ENCODE results near the gene RAB3IL1.

Gene RAB3IL1

DNA sequence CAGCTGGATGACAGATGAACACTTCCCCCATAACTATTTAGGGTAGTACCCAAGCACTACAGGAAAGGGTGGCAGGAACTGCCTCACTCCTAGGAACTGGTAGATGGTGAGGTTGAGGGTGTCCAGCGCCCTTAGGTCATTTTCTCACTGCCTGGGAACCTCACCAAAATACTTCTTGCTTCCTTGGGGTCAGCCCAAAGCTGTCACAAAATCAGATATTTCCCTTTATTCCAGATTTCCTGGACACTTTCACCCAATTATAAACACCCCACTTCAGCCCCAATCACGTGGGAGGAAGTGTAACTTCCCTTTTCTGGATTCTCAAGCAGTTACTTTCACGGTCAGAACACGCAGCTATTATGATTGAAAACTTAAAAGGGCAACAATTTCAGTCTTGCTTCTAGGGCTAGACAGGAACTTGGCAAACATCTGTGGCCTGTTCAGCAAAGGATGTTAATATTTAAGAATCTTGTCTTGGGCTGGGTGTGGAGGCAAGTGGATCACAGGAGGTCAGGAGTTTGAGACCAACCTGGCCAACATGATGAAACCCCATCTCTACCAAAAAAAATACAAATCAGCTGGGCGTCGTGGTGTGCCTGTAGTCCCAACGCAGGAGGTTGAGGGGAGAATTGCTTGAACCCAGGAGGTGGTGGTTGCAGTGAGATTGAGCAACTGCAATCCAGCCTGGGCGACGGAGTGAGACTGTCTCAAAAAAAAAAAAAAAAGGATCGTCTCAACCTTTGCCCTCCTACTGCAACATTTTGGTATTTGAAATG is 46.1 kb upstream of the RAB3IL1 start:
- Histone ChIP-seq H3K79me2 (ENCODE audit: insufficient read depth, low read length) (peaks cover 20% of the 10 kb centered on the region), H3K27ac (ENCODE audit: low read length) (no peak overlapping the region), H3K9me3 (ENCODE audit: insufficient read depth, low read length, severe bottlenecking) (no peaks in the 10 kb centered on the region), H4K20me1 (ENCODE audit: insufficient read depth, low read length) (peaks cover 22% of the 10 kb centered on the region), H3K36me3 (ENCODE audit: insufficient read depth, low read length) (peaks cover 33% of the 10 kb centered on the region), H2AFZ (ENCODE audit: low read depth, low read length) (no peak overlapping the region), H3K4me1 (ENCODE audit: insufficient read depth, low read length) (peaks cover 24% of the 10 kb centered on the region), H3K4me2 (ENCODE audit: insufficient read depth, low read length) (no peak overlapping the region), H3K9ac (ENCODE audit: low read depth, low read length) (no peak overlapping the region), H3K27me3 (ENCODE audit: insufficient read depth, low read length, poor library complexity) (no peaks in the 10 kb centered on the region), H3K4me3 (ENCODE audit: low read depth in 1 of 2, low read length in 2 of 2) (no peak overlapping the region)
- ATAC-seq (ENCODE audit: insufficient read depth, low read depth) (no peak), DNase-seq (no peak)
- TF ChIP-seq, protein P1, sequence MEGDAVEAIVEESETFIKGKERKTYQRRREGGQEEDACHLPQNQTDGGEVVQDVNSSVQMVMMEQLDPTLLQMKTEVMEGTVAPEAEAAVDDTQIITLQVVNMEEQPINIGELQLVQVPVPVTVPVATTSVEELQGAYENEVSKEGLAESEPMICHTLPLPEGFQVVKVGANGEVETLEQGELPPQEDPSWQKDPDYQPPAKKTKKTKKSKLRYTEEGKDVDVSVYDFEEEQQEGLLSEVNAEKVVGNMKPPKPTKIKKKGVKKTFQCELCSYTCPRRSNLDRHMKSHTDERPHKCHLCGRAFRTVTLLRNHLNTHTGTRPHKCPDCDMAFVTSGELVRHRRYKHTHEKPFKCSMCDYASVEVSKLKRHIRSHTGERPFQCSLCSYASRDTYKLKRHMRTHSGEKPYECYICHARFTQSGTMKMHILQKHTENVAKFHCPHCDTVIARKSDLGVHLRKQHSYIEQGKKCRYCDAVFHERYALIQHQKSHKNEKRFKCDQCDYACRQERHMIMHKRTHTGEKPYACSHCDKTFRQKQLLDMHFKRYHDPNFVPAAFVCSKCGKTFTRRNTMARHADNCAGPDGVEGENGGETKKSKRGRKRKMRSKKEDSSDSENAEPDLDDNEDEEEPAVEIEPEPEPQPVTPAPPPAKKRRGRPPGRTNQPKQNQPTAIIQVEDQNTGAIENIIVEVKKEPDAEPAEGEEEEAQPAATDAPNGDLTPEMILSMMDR (IDR thresholded peaks at IDR 0.05; ENCODE audit: borderline replicate concordance, extremely low read depth, low read length, poor library complexity, severe bottlenecking), result no peak
- TF ChIP-seq EZH2 (IDR thresholded peaks at IDR 0.05; ENCODE audit: borderline replicate concordance, low read depth, low read length, severe bottlenecking), result no peak

DNA sequence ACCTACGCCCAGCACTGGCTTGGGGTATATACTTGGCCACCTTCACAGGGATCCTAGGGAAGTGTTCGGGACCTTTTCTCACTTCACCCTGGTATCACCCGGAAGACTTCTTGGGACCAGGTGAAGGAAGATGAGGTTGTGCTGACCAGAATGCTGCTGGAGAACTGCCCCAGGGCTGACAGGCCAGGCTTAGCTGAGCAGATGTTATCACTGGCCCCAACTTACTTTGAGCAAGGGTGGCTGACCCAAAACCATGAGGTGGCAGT is 45.6 kb upstream of the RAB3IL1 start:
- no peak for TF ChIP-seq EZH2 (IDR thresholded peaks at IDR 0.05; ENCODE audit: borderline replicate concordance, low read depth, low read length, severe bottlenecking)
- TF ChIP-seq, protein P1 (IDR thresholded peaks at IDR 0.05; ENCODE audit: borderline replicate concordance, extremely low read depth, low read length, poor library complexity, severe bottlenecking), result no peak
- Histone ChIP-seq H3K9me3 (ENCODE audit: insufficient read depth, low read length, severe bottlenecking) (no peaks in the 10 kb centered on the region), H3K27ac (ENCODE audit: low read length) (no peak overlapping the region), H3K4me1 (ENCODE audit: insufficient read depth, low read length) (peaks cover 19% of the 10 kb centered on the region), H3K79me2 (ENCODE audit: insufficient read depth, low read length) (peaks cover 20% of the 10 kb centered on the region), H3K9ac (ENCODE audit: low read depth, low read length) (no peak overlapping the region), H4K20me1 (ENCODE audit: insufficient read depth, low read length) (peaks cover 22% of the 10 kb centered on the region), H3K4me3 (ENCODE audit: low read depth in 1 of 2, low read length in 2 of 2) (no peak overlapping the region), H2AFZ (ENCODE audit: low read depth, low read length) (no peak overlapping the region), H3K36me3 (ENCODE audit: insufficient read depth, low read length) (peaks cover 33% of the 10 kb centered on the region), H3K4me2 (ENCODE audit: insufficient read depth, low read length) (no peak overlapping the region), H3K27me3 (ENCODE audit: insufficient read depth, low read length, poor library complexity) (no peaks in the 10 kb centered on the region)
- DNase-seq (no peak), ATAC-seq (ENCODE audit: insufficient read depth, low read depth) (no peak)

GRCh38 chr11:61962213-61963015 is 45.0 kb upstream of the RAB3IL1 start:
- H3K4me3 ChIP-seq (ENCODE audit: low read depth in 1 of 2, low read length in 2 of 2), result no peak overlapping the region

More at GRCh38 chr11:61962213-61963015, 45.0 kb upstream of the RAB3IL1 start:
- Histone ChIP-seq H3K9me3 (ENCODE audit: insufficient read depth, low read length, severe bottlenecking) (no peaks in the 10 kb centered on the region), H4K20me1 (ENCODE audit: insufficient read depth, low read length) (peaks cover 22% of the 10 kb centered on the region), H3K27me3 (ENCODE audit: insufficient read depth, low read length, poor library complexity) (no peaks in the 10 kb centered on the region), H3K9ac (ENCODE audit: low read depth, low read length) (no peak overlapping the region), H3K4me2 (ENCODE audit: insufficient read depth, low read length) (no peak overlapping the region), H3K36me3 (ENCODE audit: insufficient read depth, low read length) (peaks cover 33% of the 10 kb centered on the region), H3K27ac (ENCODE audit: low read length) (no peak overlapping the region), H2AFZ (ENCODE audit: low read depth, low read length) (no peak overlapping the region), H3K4me1 (ENCODE audit: insufficient read depth, low read length) (peaks cover 16% of the 10 kb centered on the region), H3K79me2 (ENCODE audit: insufficient read depth, low read length) (peaks cover 20% of the 10 kb centered on the region)
- TF ChIP-seq, protein P1 (IDR thresholded peaks at IDR 0.05; ENCODE audit: borderline replicate concordance, extremely low read depth, low read length, poor library complexity, severe bottlenecking), result no peak
- TF ChIP-seq EZH2 (IDR thresholded peaks at IDR 0.05; ENCODE audit: borderline replicate concordance, low read depth, low read length, severe bottlenecking), result no peak
- ATAC-seq (ENCODE audit: insufficient read depth, low read depth) (no peak), DNase-seq (no peak)
